HG02623 (cell line): ENCODE measurements around the gene RASAL2.

Experiments
- ATAC-seq: cut with Tn5 transposase; IDR thresholded peaks from one replicate; pipeline ENCODE4 v1.9.1; 2021; ENCODE audit warnings: moderate library complexity; ENCODE audit not compliant: unreplicated experiment

RASAL2 gene

DNA sequence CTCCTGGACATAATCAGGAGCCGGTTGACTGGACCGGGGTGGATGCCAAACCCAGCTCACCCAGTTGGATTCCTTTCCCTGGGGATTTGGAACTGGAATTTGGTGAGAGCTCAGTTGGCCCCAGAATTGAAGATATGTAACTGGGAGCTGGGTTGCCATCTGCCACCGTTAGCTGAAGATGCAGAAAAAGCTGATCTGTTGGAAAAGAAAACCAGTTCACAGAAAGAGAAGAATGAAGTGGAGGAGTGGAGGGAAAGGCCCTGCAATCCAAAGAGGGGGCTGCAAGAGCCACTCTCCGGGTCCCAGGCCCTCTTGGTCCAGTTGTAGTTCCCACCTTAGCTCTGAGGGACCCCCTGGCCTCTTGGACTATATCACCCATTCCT, 435.0 kb downstream of the RASAL2 start:
- ATAC-seq, result no peak

DNA sequence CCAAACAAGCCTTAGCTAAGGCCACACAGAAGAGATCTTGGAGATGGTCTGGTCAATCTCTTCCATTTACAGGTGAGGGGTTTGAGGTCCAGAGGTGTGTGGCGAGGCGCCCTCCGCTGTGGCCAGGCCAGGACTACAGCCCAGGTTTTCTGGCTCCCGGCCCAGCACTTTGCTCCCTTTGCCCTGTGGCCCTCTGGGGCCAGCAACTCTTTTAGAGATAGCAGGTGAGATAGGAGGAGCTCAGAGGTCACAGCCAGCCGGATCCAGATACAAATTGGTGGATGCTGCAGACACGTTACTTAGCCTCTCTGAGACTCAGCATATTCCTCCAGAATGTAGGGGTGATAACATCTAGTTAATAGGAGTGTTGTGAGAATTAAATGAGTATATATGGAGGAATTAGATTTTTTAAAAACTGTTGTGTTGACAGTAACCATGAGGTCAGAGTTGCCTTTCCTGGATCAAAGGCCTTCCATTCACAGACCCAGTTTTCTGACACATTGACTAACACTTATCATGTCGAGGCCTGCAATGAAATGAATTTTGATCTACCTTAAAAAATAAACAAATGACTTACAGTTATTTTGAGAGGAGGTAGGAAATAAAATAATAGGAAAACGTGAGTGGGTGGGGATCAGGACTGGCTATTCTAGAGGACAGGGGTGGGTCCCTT, 435.6 kb downstream of the RASAL2 start:
- ATAC-seq, result no peak

DNA sequence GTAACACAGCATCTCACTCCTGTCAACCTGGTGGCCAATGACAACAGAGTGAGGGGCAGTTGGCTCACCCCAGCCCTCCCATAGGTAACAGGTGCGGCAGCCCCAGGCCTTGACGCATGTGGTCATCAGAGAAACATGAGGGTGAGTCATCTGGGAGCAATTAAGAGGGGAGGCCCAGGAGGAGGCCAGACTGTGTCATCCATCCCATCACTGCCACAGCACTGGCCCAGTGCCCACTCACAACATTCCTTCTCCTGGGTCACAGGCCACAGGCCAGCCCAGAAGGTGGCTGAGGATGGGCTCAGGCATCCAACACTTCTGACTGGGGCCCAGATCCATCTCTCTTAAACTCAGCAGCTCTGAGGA, 436.1 kb downstream of the RASAL2 start:
- no peak for ATAC-seq

DNA sequence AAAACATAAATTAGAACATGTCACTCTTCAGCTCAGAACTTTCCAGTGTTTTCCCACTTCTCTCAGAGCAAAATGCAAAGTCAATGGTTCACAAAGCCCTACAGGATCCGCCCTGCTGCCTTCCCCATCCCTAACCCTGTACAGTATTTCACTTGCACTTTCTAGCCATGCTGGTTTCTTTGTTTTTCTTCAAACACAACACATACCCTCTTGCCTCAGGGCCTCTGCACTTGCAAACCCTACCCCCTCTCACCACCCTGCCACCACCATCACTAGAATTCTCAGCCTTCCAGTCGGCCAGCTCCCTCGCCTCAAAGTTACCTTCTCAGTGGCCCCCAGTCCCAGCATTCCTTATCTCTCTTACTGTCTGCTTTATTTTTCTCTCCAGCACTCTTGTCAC, 436.6 kb downstream of the RASAL2 start:
- no peak for ATAC-seq

DNA sequence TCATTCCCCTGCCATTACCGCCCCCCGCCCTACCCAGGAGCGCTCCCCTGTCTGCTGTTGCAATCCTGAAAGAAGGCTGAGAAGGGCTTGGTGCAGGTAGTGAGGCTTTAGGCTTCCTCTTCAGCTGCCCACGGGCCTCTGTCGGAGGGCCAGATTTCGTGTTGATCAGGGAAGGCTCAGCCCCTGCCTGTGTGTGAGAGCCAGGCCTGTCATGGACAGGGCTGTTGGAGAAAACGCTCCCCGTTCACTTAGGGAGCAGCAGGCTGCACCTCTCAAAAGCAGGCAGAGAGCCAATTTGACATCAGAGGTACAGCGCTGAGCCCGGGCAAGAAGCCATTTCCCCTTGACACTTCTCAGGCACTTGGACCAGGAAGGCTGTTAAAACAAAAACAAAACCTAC, 438.0 kb downstream of the RASAL2 start:
- no peak for ATAC-seq

DNA sequence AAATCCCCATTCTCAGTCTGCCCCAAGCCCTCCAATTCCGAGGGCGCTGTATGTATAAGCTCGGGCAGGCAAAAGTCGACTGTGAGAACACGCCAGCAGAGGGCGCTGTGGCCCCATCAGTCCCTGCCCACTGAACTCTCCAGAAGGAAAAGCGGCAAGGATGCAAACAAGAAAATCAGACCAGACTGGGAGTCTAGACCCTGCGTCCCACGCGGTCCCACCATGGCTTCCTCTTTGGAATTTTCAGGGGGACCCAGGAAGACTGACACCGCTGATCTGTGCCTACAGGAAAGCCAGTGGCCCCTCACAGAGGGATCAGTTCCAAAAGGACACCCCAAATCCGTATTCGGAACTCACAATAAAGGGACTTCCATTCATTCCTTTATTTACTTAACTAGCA, 438.5 kb downstream of the RASAL2 start:
- peak; percentile 79 for ATAC-seq

DNA sequence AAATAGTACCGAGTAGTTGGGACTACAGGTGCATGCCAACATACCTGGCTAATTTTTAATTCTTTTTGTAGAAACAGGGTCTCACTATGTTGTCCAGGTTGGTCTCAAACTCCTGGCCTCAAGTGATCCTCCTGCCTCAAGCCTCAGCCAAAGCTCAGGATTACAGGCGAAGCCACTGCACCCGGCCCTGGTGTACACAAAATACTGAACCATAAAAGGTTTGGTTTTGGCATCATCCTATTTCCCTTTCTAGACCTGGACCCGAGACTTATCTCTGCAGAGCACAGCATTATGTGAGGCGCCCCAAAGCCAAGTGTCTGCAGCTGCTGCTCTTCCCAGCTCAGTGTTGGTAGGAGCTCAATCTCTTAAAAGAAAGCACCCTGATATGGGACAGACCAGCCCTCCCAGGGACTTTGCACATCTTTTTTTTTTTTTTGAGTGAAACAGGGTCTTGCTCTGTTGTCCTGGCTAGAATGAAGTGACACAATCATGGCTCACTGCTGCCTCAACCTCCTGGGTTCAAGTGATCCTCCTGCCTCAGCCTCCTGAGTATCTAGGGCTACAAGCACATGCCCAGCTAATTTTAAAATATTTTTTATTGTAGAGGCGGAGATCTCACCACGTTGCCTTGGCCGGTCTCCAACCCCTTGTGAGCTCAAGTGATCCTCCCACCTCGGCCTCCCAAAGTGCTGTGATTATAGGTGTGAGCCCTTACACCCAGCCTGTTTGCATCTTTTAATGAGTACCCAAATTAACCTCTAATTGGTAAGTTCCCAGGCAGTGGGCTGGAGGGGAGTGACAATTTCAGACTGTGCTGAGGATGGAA, 439.4 kb downstream of the RASAL2 start:
- no peak for ATAC-seq
